Progenitor cell of endocrine pancreas (in vitro differentiated cells): ENCODE results near the gene LPP. TPM values are rescaled to one million over a fixed set of nuclear protein-coding genes. Genes with fewer than 3 reads are reported as not detected.

Experiments
- DNase-seq: peaks from one replicate; pipeline ENCODE4 v3.0.0; 2021; ENCODE audit warnings: low spot score; ENCODE audit not compliant: unreplicated experiment
- H3K27ac Mint-ChIP-seq: 2 replicates; pipeline ENCODE4 v1.8.0; 2021; ENCODE audit warnings: mild to moderate bottlenecking, moderate library complexity, mixed read lengths
- H3K27me3 Mint-ChIP-seq: 2 replicates; pipeline ENCODE4 v1.8.0; 2021; ENCODE audit warnings: mixed read lengths
- H3K36me3 Mint-ChIP-seq: 2 replicates; pipeline ENCODE4 v1.8.0; 2022; ENCODE audit warnings: mixed read lengths; ENCODE audit not compliant: insufficient read depth
- H3K4me1 Mint-ChIP-seq: 2 replicates; pipeline ENCODE4 v1.8.0; 2021; ENCODE audit warnings: low read depth, mixed read lengths
- H3K4me3 Mint-ChIP-seq: 2 replicates; pipeline ENCODE4 v1.8.0; 2021; ENCODE audit warnings: low read depth, mild to moderate bottlenecking, moderate library complexity, mixed read lengths
- H3K9me3 Mint-ChIP-seq: 2 replicates; pipeline ENCODE4 v1.8.0; 2021; ENCODE audit warnings: low read depth, mixed read lengths
- CTCF ChIP-seq: fragments of 200-600 bp; sonication (generic); IDR thresholded peaks from one replicate; pipeline ENCODE4 v1.5.0; 2021; ENCODE audit warnings: antibody characterized with exemption, mild to moderate bottlenecking; ENCODE audit not compliant: unreplicated experiment
- total RNA-seq: library from RNA; stranded (reverse); gene quantifications from 2 replicates; pipeline ENCODE4 v1.2.1, GENCODE V29; 2021

Gene LPP
- total RNA-seq, 1 donor from 2014 or later, result 131 TPM

GRCh38 chr3:188712991-188713390 is 559.0 kb downstream of the LPP start:
- Mint-ChIP-seq H3K4me3 (no peak overlapping the region), H3K27ac (no peak overlapping the region), H3K27me3 (no peaks in the 10 kb centered on the region), H3K36me3 (peaks cover 3% of the 10 kb centered on the region), H3K4me1 (peaks cover 6% of the 10 kb centered on the region), H3K9me3 (no peaks in the 10 kb centered on the region)
- no peak for DNase-seq
- no peak for TF ChIP-seq CTCF

- H3K4me3 Mint-ChIP-seq, result no peak overlapping the region
- no peak overlapping the region for H3K27ac Mint-ChIP-seq
- no peak for TF ChIP-seq CTCF
- no peaks in the 10 kb centered on the region for H3K9me3 Mint-ChIP-seq
- H3K27me3 Mint-ChIP-seq, result no peaks in the 10 kb centered on the region
- no peaks in the 10 kb centered on the region for H3K36me3 Mint-ChIP-seq
- DNase-seq, result no peak
- H3K4me1 Mint-ChIP-seq, result peaks cover 9% of the 10 kb centered on the region
These were observed 565.6 kb downstream of the LPP start for GRCh38 chr3:188719545-188719944.

- Mint-ChIP-seq H3K36me3 (no peaks in the 10 kb centered on the region), H3K9me3 (no peaks in the 10 kb centered on the region), H3K4me1 (peaks cover 9% of the 10 kb centered on the region), H3K4me3 (no peak overlapping the region), H3K27me3 (no peaks in the 10 kb centered on the region), H3K27ac (no peak overlapping the region)
- DNase-seq, result no peak
- TF ChIP-seq CTCF, result no peak
These were observed 566.3 kb downstream of the LPP start for GRCh38 chr3:188720215-188720614.

- no peak for TF ChIP-seq CTCF
- Mint-ChIP-seq H3K4me3 (no peak overlapping the region), H3K9me3 (no peaks in the 10 kb centered on the region), H3K27me3 (no peaks in the 10 kb centered on the region), H3K27ac (no peak overlapping the region), H3K36me3 (no peaks in the 10 kb centered on the region), H3K4me1 (peaks cover 9% of the 10 kb centered on the region)
- DNase-seq, result no peak
These were observed 566.7 kb downstream of the LPP start for GRCh38 chr3:188720636-188721035.

GRCh38 chr3:188721312-188721711 is 567.4 kb downstream of the LPP start:
- Mint-ChIP-seq H3K27ac (no peak overlapping the region), H3K4me3 (no peak overlapping the region), H3K9me3 (no peaks in the 10 kb centered on the region), H3K4me1 (peaks cover 9% of the 10 kb centered on the region), H3K36me3 (no peaks in the 10 kb centered on the region), H3K27me3 (no peaks in the 10 kb centered on the region)
- DNase-seq, result no peak
- TF ChIP-seq CTCF, result no peak
